Prostate gland (tissue), 2 donors: ENCODE measurements around the gene RNGTT.

ENCODE experiments used
- CTCF ChIP-seq, 4 experiments: fragments of 200-600 bp in 2 of 4; fragments of 450-650 bp in 2 of 4; sonication (generic) in 2 of 4; IDR thresholded peaks; 1 replicate in 3 of 4; 2 replicates in 1 of 4; pipeline ENCODE4 v1.5.1; 2016 to 2019; ENCODE audit warnings: antibody characterized with exemption in 4 of 4, mild to moderate bottlenecking in 2 of 4, moderate library complexity in 2 of 4
- POLR2A ChIP-seq: fragments of 450-650 bp; IDR thresholded peaks from one replicate; pipeline ENCODE4 v1.6.1; 2016; ENCODE audit warnings: antibody characterized with exemption, mild to moderate bottlenecking
- POLR2AphosphoS5 ChIP-seq: sonication (generic); formaldehyde crosslinking; IDR thresholded peaks from one replicate; pipeline ENCODE4 v1.6.1; 2017; ENCODE audit warnings: antibody characterized with exemption

DNA sequence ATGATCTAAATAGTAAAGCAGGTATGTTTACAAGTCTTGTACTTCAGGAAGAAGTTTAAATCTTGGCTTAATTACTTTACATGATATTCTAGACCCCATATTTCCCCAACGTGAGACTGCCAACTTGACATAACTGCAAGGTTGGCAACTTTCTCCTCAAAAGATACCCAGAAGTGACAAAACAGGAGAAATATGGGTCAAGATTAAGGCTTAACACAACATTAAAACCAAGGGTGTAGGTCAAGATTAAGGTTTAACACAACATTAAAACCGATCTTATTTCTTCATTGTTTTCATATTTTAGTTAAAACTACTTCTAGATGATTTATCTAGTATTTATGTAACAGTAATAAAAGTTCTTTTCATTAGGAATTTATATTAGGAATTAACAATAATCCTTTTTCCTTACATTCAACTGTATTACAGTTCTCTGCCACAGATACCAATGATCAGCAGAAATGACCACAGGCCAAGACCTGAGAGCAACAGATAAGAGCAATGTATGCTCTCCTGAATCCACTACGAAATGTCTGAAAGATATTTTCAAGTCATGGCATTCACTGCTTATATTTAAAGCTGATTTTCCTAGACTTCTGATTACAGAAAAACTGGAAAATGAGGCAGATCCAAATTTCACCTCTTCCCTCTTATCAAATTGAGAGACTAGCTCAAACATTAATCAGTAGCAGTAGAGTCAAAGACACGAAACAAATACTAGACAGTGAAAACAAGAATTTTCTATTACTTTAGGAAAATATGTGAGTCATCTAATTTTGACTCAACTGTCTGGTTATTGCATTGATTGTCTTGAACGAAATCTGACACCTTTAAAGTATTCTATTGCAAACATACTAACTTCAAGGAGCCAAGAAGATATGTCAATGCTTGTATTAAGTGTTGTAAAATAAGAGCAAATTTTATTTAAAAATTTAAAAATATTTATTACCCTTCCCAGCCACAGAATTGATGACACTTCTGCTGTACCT lies 72.3 kb downstream of the RNGTT start:
- TF ChIP-seq CTCF (IDR thresholded peaks at IDR 0.05) (no peak), POLR2AphosphoS5 (no peak), POLR2A (no peak)
